Measurements from ENCODE around the gene DIAPH2. TPM values are rescaled to one million over a fixed set of nuclear protein-coding genes. Genes with fewer than 3 reads are reported as not detected.

Gene DIAPH2
- total RNA-seq, 1 donor from 2014 or later = 20.5 TPM

DNA sequence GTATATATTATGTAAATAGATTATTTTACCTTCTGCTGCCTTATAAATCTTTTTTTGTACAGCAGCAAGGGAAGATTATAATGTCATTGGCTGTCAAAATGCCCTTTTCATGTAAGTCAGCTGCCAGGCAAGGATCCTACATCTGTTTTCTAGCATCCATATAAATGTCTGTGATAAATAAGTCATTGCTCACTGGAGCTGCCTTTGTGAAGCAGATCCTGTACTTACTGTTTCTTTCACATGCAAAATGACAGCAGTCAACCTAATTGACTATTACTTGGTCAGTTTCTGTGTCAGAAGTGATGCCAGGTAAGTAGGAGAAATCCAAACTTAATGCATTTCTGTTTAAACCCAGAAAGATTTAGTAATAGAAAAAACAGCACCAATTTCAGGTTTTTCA is 819.8 kb downstream of the DIAPH2 start:
- POLR2A ChIA-PET = no interaction called here
- H3K27me3 Mint-ChIP-seq = no peaks in the 10 kb centered on the region
- no peaks in the 10 kb centered on the region for H3K36me3 Mint-ChIP-seq (ENCODE audit: low read depth)
- CTCF ChIA-PET = no interaction called here
- no peaks in the 10 kb centered on the region for H3K4me1 Mint-ChIP-seq
- intact Hi-C loops (cut with micrococcal nuclease) = no loop called here
- TF ChIP-seq, protein P1, sequence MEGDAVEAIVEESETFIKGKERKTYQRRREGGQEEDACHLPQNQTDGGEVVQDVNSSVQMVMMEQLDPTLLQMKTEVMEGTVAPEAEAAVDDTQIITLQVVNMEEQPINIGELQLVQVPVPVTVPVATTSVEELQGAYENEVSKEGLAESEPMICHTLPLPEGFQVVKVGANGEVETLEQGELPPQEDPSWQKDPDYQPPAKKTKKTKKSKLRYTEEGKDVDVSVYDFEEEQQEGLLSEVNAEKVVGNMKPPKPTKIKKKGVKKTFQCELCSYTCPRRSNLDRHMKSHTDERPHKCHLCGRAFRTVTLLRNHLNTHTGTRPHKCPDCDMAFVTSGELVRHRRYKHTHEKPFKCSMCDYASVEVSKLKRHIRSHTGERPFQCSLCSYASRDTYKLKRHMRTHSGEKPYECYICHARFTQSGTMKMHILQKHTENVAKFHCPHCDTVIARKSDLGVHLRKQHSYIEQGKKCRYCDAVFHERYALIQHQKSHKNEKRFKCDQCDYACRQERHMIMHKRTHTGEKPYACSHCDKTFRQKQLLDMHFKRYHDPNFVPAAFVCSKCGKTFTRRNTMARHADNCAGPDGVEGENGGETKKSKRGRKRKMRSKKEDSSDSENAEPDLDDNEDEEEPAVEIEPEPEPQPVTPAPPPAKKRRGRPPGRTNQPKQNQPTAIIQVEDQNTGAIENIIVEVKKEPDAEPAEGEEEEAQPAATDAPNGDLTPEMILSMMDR (IDR thresholded peaks at IDR 0.05) = no peak
- ATAC-seq (ENCODE audit: low read depth) (no peak), DNase-seq (no peak)
- no peaks in the 10 kb centered on the region for H3K9me3 Mint-ChIP-seq
- H3K27ac Mint-ChIP-seq = no peak overlapping the region
- H3K4me3 Mint-ChIP-seq = no peak overlapping the region

DNA sequence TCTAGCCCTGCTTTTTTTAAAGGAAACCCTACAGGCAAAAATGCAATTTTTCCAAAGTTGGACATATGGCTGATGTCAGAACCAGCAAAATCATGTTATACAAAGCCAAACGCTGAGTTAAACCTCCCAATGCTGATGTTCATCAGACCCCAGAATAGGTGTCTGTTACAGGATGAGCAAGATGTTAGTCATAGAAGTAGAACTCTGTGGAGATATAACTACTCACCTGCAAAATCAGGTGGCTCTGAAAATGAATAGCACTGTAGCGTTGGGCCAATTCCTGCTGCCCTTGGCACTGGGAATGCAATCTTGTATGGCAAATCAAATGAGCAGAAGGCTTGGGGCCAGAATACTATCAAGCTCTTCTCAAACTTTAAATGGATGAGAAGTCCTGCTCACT is 833.1 kb downstream of the DIAPH2 start:
- ChIA-PET POLR2A (no interaction called here), CTCF (no interaction called here)
- Mint-ChIP-seq H3K4me1 (no peaks in the 10 kb centered on the region), H3K4me3 (no peak overlapping the region), H3K27me3 (no peaks in the 10 kb centered on the region), H3K36me3 (ENCODE audit: low read depth) (no peaks in the 10 kb centered on the region), H3K27ac (no peak overlapping the region), H3K9me3 (no peaks in the 10 kb centered on the region)
- TF ChIP-seq, protein P1 (IDR thresholded peaks at IDR 0.05) = no peak
- ATAC-seq (ENCODE audit: low read depth) (no peak), DNase-seq (no peak)
- intact Hi-C loops (cut with micrococcal nuclease) = no loop called here

DNA sequence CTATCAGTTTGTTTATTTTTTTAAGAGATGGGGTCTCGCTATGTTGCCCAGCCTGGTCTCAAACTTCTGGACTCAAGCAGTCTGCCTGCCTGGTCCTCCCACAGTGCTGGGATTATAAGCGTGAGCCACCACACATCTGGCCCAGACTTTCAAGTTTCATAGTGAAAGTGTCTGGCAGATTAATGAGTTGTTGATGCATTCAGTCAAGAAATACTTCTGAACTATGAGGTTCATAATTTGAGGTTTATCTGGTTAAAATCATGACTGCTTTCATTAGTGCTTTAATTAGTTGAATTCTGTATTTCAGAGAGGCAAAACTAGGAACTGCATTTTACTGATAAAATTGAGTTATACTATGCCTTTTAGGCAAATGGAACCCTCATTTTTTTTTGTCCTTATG is 837.7 kb downstream of the DIAPH2 start:
- H3K9me3 Mint-ChIP-seq = peaks cover 4% of the 10 kb centered on the region
- DNase-seq (no peak), ATAC-seq (ENCODE audit: low read depth) (no peak)
- ChIA-PET POLR2A (no interaction called here), CTCF (no interaction called here)
- intact Hi-C loops (cut with micrococcal nuclease) = no loop called here
- no peak overlapping the region for H3K4me3 Mint-ChIP-seq
- H3K27me3 Mint-ChIP-seq = no peaks in the 10 kb centered on the region
- peaks cover 7% of the 10 kb centered on the region for H3K4me1 Mint-ChIP-seq
- TF ChIP-seq, protein P1 (IDR thresholded peaks at IDR 0.05) = no peak
- no peaks in the 10 kb centered on the region for H3K36me3 Mint-ChIP-seq (ENCODE audit: low read depth)
- no peak overlapping the region for H3K27ac Mint-ChIP-seq

DNA sequence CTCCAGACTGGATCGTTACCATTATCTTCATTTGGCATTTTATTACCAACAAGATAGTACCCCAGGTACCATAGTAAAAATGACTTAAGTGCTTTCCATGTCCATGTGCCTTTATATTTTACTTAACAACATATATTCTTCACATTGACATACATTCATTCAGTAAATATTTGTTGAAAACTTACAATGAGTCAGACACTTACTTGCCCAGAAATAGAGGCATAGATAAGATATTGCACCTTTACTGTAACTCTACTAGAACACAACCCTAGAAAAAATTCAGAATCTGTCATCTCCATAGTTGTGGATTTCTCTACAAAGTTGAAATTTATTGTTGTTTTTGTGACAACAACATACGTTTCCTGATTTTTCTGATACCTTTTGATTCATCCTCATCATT is 839.7 kb downstream of the DIAPH2 start:
- H3K27ac Mint-ChIP-seq = no peak overlapping the region

DNA sequence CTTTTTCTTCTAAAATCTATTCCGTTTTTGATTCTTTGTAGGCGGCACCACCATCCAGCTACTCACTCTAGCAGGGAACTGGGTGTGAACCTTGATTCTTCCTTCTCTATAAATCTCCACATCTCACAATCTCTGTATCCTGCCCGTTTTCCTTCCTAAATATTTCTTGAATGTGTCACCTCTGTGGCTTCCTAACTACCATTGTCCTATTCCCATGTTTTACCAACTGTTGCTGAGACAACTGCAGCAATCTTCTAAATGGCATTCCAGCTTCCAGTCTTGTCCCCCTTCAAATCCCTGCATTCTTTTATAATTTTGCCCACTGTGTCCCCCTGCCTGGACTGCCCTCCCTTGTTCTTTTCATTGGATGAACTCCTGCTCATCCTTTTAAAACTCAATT is 840.4 kb downstream of the DIAPH2 start:
- TF ChIP-seq, protein P1 (IDR thresholded peaks at IDR 0.05) = no peak
- peaks cover 7% of the 10 kb centered on the region for H3K36me3 Mint-ChIP-seq (ENCODE audit: low read depth)
- intact Hi-C loops (cut with micrococcal nuclease) = no loop called here
- H3K4me1 Mint-ChIP-seq = peaks cover 16% of the 10 kb centered on the region
- CTCF ChIA-PET = no interaction called here
- peaks cover 6% of the 10 kb centered on the region for H3K9me3 Mint-ChIP-seq
- no peak for ATAC-seq (ENCODE audit: low read depth)
- POLR2A ChIA-PET = no interaction called here
- H3K4me3 Mint-ChIP-seq = no peak overlapping the region
- H3K27ac Mint-ChIP-seq = no peak overlapping the region
- no peaks in the 10 kb centered on the region for H3K27me3 Mint-ChIP-seq
- no peak for DNase-seq

More for the DNA sequence above, 839.7 kb downstream of the DIAPH2 start:
- Mint-ChIP-seq H3K36me3 (ENCODE audit: low read depth) (peaks cover 4% of the 10 kb centered on the region), H3K4me1 (peaks cover 16% of the 10 kb centered on the region), H3K27me3 (no peaks in the 10 kb centered on the region), H3K9me3 (peaks cover 4% of the 10 kb centered on the region), H3K4me3 (no peak overlapping the region)
- intact Hi-C loops (cut with micrococcal nuclease) = no loop called here
- no peak for ATAC-seq (ENCODE audit: low read depth)
- ChIA-PET CTCF (no interaction called here), POLR2A (no interaction called here)
- TF ChIP-seq, protein P1 (IDR thresholded peaks at IDR 0.05) = no peak
- DNase-seq = no peak

All from activated B cell treated with CpG ODN at 0.5 μM for 24 hours (primary cell).